ENCODE data around the gene METTL17.

METTL17 gene

DNA sequence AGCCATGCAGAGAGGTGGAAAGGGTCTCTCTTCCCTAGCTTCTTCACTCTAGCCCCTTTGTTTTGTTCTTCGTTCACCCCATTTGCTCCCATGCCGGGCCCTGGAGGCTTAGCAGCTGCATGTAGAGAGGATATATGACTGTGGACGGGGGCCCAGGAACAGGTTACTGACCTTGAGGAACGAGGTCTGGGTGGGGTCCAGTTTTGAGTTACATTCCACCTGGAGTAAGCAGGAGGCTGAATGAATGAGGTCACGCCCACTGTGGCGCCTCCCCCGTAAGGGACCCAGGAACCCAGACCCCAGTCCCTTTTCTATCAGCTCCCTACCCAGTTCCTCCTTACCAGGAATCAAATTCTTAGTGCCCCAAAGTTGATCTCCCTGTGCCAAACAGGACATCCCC is 28.5 kb downstream of the METTL17 start:
- Histone ChIP-seq H3K4me3 (ENCODE audit: low read depth in 1 of 2, low read length in 2 of 2) (no peak overlapping the region), H3K27me3 (ENCODE audit: control insufficient read depth in 1 of 2, insufficient read depth in 2 of 2, low read length in 2 of 2) (no peaks in the 10 kb centered on the region), H3K27ac (ENCODE audit: low read depth, low read length) (no peak overlapping the region), H3K9ac (ENCODE audit: low read length) (no peak overlapping the region), H3K4me1 (ENCODE audit: insufficient read depth, low read length) (peaks cover 12% of the 10 kb centered on the region), H3K9me3 (ENCODE audit: low read length) (no peaks in the 10 kb centered on the region), H3K36me3 (ENCODE audit: insufficient read depth, low read length) (peaks cover 45% of the 10 kb centered on the region)

DNA sequence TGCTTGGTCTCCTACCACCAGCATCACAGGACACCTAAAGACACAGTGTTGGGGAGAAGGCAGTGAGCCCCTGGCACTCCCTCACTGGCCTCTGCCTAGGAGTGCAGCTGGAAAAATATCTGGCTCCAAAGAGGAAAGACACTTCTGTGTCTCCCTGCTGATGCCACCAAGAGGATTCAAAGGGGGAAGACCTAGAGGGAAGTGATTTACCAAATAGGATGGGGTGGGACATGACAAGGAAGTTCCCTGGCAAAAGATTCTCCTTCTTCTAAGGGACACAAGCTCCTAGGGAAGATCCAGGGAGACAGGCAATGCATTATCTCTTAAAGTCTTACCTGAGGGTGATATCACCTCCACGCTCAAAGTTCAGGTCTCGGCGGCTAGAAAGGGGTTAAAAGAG is 29.0 kb downstream of the METTL17 start:
- peaks cover 17% of the 10 kb centered on the region for H3K4me1 ChIP-seq (ENCODE audit: insufficient read depth, low read length)
- H3K4me3 ChIP-seq (ENCODE audit: low read depth in 1 of 2, low read length in 2 of 2) = no peak overlapping the region
- peaks cover 45% of the 10 kb centered on the region for H3K36me3 ChIP-seq (ENCODE audit: insufficient read depth, low read length)
- H3K9ac ChIP-seq (ENCODE audit: low read length) = no peak overlapping the region
- H3K9me3 ChIP-seq (ENCODE audit: low read length) = no peaks in the 10 kb centered on the region
- no peak overlapping the region for H3K27ac ChIP-seq (ENCODE audit: low read depth, low read length)
- no peaks in the 10 kb centered on the region for H3K27me3 ChIP-seq (ENCODE audit: control insufficient read depth in 1 of 2, insufficient read depth in 2 of 2, low read length in 2 of 2)

DNA sequence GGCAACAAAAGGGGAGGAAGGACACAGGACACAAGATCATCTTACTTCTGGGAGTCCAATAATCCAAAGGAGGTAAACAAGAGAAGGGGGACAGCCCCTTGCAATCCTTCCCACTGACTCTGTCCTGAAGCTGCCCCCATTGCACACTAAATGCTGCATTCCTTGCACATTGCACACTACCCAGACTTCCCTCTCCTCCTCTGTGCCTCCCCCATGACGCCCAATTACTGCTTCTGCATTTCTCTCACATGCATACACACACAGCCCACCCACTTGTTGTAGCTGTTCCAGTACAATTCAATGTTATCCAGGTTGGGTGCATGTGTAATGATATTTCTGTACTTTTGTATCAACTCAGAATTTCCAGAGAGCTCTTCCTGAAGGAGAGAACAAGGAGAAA is 29.6 kb downstream of the METTL17 start:
- peaks cover 45% of the 10 kb centered on the region for H3K36me3 ChIP-seq (ENCODE audit: insufficient read depth, low read length)
- no peaks in the 10 kb centered on the region for H3K9me3 ChIP-seq (ENCODE audit: low read length)
- no peak overlapping the region for H3K27ac ChIP-seq (ENCODE audit: low read depth, low read length)
- H3K27me3 ChIP-seq (ENCODE audit: control insufficient read depth in 1 of 2, insufficient read depth in 2 of 2, low read length in 2 of 2) = no peaks in the 10 kb centered on the region
- H3K4me3 ChIP-seq (ENCODE audit: low read depth in 1 of 2, low read length in 2 of 2) = no peak overlapping the region
- peaks cover 22% of the 10 kb centered on the region for H3K4me1 ChIP-seq (ENCODE audit: insufficient read depth, low read length)
- H3K9ac ChIP-seq (ENCODE audit: low read length) = no peak overlapping the region

DNA sequence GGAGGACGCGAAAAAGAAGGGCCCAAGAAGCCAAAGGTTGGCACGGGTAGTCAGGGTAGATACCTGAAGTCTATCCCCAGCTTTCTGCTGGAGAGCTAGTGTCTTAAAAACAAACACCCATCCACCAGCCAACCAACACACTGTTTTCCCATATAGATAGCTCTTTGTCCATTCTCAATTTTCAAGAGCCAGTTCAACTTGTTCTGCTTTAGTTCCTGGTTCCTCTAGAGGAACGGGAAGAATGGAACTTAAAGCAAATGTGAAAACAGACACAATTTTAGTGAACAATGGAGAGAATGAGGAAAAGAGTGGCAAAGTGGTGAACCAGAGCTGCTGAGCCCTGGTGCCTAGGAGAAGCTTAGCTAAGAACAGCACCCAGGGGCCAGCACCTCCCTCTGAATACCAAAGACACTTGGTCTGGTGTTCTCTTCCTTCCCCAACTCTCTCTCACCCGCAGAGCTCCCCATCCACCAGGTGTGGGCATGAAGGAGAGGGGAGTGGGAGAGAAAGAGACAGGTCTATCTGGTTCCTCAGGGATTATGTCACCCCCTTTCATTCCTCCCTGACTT is 31.3 kb downstream of the METTL17 start:
- Histone ChIP-seq H3K4me1 (ENCODE audit: insufficient read depth, low read length) (peaks cover 18% of the 10 kb centered on the region), H3K27ac (ENCODE audit: low read depth, low read length) (no peak overlapping the region), H3K4me3 (ENCODE audit: low read depth in 1 of 2, low read length in 2 of 2) (no peak overlapping the region), H3K9ac (ENCODE audit: low read length) (no peak overlapping the region), H3K27me3 (ENCODE audit: control insufficient read depth in 1 of 2, insufficient read depth in 2 of 2, low read length in 2 of 2) (no peaks in the 10 kb centered on the region), H3K36me3 (ENCODE audit: insufficient read depth, low read length) (peaks cover 45% of the 10 kb centered on the region), H3K9me3 (ENCODE audit: low read length) (no peaks in the 10 kb centered on the region)

DNA sequence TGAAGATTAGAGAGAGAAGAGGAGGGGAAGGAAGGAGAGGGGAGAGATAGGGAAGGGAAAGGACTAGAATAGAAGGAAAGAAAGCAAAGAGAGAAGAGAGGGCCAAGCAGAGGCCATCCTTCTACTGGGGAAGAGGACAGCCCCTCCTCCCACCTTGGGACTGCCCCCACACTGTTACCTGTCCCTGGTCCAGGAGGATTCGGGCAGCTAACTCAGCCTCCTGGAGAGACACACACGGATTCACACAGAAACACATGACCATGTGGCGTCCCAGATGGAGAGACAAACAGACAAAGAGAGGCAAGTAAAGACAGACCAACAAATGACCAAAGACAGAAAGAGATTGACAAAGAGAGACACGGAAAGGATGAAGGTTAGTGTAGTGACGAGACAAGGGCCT is 32.9 kb downstream of the METTL17 start:
- Histone ChIP-seq H3K27me3 (ENCODE audit: control insufficient read depth in 1 of 2, insufficient read depth in 2 of 2, low read length in 2 of 2) (no peaks in the 10 kb centered on the region), H3K4me1 (ENCODE audit: insufficient read depth, low read length) (peaks cover 25% of the 10 kb centered on the region), H3K9ac (ENCODE audit: low read length) (no peak overlapping the region), H3K9me3 (ENCODE audit: low read length) (no peaks in the 10 kb centered on the region), H3K4me3 (ENCODE audit: low read depth in 1 of 2, low read length in 2 of 2) (no peak overlapping the region), H3K36me3 (ENCODE audit: insufficient read depth, low read length) (peaks cover 39% of the 10 kb centered on the region), H3K27ac (ENCODE audit: low read depth, low read length) (no peak overlapping the region)

DNA sequence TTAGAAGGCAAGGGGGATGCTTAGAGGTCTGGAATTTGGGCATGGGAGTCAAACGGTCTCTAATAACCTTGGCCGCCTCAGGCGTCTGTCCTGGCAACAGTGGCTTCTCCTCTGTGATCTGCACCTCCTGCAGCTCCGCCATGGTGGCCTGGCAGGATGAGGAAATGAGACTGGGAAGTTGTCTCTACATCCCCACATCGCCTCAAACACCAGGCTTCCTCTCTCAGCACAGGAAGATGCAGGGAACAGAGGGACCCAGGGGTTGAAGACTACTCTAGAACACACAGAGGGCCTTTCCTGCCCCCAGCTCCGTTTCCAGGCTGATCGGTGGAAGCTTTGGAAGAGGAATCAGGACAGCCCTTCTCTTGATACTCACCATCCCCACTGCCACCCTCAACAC is 33.4 kb downstream of the METTL17 start:
- H3K36me3 ChIP-seq (ENCODE audit: insufficient read depth, low read length) = peaks cover 38% of the 10 kb centered on the region
- H3K4me1 ChIP-seq (ENCODE audit: insufficient read depth, low read length) = peaks cover 25% of the 10 kb centered on the region
- no peak overlapping the region for H3K9ac ChIP-seq (ENCODE audit: low read length)
- peak overlapping the region; percentile 63 for H3K27ac ChIP-seq (ENCODE audit: low read depth, low read length)
- H3K4me3 ChIP-seq (ENCODE audit: low read depth in 1 of 2, low read length in 2 of 2) = peak overlapping the region in 1 of 2 donors; percentile 77
- no peaks in the 10 kb centered on the region for H3K27me3 ChIP-seq (ENCODE audit: control insufficient read depth in 1 of 2, insufficient read depth in 2 of 2, low read length in 2 of 2)
- H3K9me3 ChIP-seq (ENCODE audit: low read length) = no peaks in the 10 kb centered on the region

DNA sequence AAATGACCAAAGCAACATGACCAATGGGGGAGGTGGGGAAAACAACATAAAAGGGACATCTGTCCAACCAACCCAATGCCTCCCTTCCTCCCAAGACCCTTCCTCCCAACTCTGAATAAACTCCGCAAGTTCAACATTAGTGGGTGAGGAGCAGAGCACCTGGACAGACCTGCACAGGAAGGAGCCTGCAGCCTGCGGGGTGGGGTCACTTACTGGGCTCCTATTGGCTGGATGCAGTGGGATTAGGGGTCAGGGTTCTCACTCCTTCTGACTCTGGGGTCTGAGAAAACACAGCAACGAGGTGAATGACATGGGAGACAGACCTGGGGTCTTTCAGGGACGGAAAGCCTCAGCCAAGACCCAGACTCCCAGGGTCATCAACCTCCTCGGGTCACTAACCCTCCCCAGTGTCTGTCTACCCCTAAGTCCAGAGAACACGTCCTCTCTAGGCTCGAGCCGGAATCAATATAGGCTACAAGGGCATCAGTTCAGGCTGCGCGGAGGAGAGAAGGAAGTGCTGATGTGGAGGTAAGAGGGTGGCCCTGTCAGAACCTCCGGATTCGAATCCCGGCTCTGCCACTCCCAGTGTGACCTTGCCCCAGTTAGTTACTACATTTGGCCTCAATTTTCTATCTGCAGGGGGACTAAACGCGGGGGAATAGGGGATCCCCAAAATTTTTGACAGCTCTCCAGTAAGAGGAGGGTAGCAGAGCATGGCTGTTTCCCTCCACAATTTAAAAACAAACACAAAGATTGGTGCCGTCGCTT is 34.2 kb downstream of the METTL17 start:
- Histone ChIP-seq H3K36me3 (ENCODE audit: insufficient read depth, low read length) (peaks cover 30% of the 10 kb centered on the region), H3K27ac (ENCODE audit: low read depth, low read length) (peak overlapping the region; percentile 81), H3K4me1 (ENCODE audit: insufficient read depth, low read length) (peaks cover 25% of the 10 kb centered on the region), H3K9me3 (ENCODE audit: low read length) (no peaks in the 10 kb centered on the region), H3K9ac (ENCODE audit: low read length) (peak overlapping the region; percentile 69), H3K27me3 (ENCODE audit: control insufficient read depth in 1 of 2, insufficient read depth in 2 of 2, low read length in 2 of 2) (no peaks in the 10 kb centered on the region), H3K4me3 (ENCODE audit: low read depth in 1 of 2, low read length in 2 of 2) (peak overlapping the region; percentile 77 to 87)

DNA sequence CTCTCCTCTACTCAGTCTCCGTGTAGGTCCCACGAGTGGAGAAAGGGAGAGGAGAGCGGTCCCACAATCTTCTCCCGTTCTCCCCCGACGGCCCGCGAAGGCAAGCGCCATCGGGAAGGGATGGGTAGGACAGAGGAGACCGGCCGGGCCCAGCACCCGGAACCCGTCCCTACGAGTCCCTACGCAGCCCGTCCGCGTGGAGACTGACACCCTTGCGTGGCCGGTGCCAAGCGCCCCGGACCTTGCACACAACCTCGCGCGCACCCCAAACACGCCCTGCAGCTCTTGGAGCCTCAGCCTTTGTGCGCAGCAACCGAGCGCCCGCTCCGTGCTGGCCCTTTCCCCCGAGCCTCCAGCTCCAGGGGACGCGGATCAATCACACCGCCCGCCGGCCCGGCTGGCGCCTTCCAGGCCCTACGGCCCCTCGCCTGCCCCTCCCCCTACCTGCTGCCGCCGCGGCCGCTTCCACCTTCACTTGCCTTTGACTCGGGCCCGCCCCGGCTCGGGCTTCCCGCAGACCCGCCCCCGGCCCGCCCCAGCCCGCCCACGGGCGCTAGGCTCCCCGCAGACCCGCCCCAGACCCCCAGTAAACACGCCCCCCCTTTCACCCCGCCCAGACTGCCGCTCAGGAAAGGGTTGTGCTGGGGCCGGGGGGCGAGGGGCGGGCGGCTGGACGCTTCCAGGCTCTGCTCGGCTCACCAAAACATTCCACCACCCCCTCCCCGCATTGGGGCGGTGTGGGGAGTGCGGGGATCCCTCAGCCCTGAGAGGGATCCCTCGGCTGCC is 35.0 kb downstream of the METTL17 start, which contains the start of gene NDRG2:
Gene NDRG2 (minus strand): TSS at position 477 of the 786 bp plus-strand sequence. CDS start 1,746 bp downstream, outside the sequence.
- no peaks in the 10 kb centered on the region for H3K9me3 ChIP-seq (ENCODE audit: low read length)
- H3K4me1 ChIP-seq (ENCODE audit: insufficient read depth, low read length) = peaks cover 25% of the 10 kb centered on the region
- peak within 1 kb of the TSS; percentile 81 for H3K27ac ChIP-seq (ENCODE audit: low read depth, low read length)
- peak within 1 kb of the TSS; percentile 77 to 87 for H3K4me3 ChIP-seq (ENCODE audit: low read depth in 1 of 2, low read length in 2 of 2)
- peaks cover 22% of the 10 kb centered on the region for H3K36me3 ChIP-seq (ENCODE audit: insufficient read depth, low read length)
- H3K27me3 ChIP-seq (ENCODE audit: control insufficient read depth in 1 of 2, insufficient read depth in 2 of 2, low read length in 2 of 2) = no peaks in the 10 kb centered on the region
- H3K9ac ChIP-seq (ENCODE audit: low read length) = peak within 1 kb of the TSS; percentile 69

DNA sequence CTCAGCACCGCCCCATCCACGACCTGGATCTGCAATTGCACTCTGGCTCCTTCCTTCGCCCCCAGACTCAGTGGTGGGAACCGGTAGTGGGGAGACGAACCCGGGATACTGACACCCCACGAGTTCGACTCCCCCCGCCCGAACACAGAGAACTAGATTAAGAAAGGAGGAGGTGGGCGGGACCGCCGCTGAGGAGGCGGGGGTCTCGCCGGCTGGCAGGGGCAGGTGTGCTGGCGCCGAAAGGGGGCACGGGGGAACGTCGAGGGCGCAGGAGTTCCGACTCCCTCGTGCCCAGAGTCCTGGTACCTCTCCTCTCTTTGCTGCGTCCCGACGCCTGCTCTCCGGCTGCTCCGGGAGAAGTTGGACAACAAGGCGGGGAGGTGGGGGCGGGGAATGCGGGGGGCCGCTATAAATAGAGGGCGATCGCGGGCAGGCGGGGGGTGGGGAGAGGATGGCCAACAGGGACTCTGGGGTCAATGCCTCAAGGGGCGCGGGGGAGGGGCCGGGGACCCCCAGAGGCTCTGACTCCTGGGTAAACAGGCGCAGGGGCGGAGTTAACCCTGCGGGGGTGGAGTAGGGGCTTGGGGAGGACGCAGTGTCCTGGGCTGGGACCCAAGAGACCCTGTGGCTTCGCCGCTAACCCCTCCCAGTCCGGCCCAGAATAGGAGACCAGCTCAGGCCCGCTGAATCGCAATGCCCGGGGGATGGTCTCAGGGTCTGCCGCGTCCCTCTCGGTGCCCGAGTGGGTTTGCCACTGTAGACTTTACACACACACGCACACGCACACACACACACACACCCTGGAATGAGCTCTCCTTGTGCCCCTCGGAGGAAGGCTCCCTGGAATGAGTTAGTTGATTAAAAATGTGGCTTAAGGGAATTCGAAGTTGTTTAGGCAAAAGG is 35.8 kb downstream of the METTL17 start:
- Histone ChIP-seq H3K27ac (ENCODE audit: low read depth, low read length) (peak overlapping the region; percentile 81), H3K9me3 (ENCODE audit: low read length) (no peaks in the 10 kb centered on the region), H3K9ac (ENCODE audit: low read length) (peak overlapping the region; percentile 66), H3K27me3 (ENCODE audit: control insufficient read depth in 1 of 2, insufficient read depth in 2 of 2, low read length in 2 of 2) (no peaks in the 10 kb centered on the region), H3K4me1 (ENCODE audit: insufficient read depth, low read length) (peaks cover 25% of the 10 kb centered on the region), H3K36me3 (ENCODE audit: insufficient read depth, low read length) (peaks cover 17% of the 10 kb centered on the region), H3K4me3 (ENCODE audit: low read depth in 1 of 2, low read length in 2 of 2) (peak overlapping the region; percentile 69 to 87)

DNA sequence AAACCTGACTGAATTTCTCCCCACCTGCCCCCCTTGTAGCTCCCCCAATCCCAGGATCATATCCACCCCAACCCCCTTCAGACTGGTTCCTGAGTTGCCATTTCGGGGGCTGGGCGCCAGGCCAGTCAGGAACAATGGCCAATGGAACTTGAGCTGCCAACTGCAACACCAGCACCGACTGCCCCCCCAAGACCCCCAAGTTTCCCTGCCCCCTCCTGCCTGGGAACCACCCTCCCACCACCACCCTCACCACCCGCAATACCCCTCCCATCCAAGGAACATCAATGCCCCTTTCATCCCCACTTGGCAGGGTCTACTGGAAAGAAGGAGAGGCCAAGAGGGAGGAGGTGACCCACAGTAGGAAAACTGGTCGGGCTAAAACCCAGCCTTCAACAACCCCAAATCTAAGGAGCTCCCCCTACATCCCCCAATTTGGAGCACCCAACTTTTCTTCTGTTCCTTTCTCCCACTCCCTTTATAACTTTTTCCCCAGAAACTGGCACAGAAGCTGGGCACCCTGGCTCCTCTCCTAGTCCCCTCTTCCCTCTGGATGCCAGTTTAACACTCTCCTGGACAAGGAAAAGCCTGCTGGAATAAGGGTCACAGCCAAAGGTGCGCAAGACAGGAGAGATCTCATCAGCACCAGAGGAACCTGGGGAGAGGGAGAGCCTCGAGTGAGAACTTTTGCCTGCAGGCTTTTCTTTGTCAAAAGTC is 36.7 kb downstream of the METTL17 start:
- Histone ChIP-seq H3K4me1 (ENCODE audit: insufficient read depth, low read length) (peaks cover 25% of the 10 kb centered on the region), H3K9me3 (ENCODE audit: low read length) (no peaks in the 10 kb centered on the region), H3K36me3 (ENCODE audit: insufficient read depth, low read length) (peaks cover 9% of the 10 kb centered on the region), H3K27me3 (ENCODE audit: control insufficient read depth in 1 of 2, insufficient read depth in 2 of 2, low read length in 2 of 2) (no peaks in the 10 kb centered on the region), H3K4me3 (ENCODE audit: low read depth in 1 of 2, low read length in 2 of 2) (no peak overlapping the region), H3K27ac (ENCODE audit: low read depth, low read length) (peak overlapping the region; percentile 81), H3K9ac (ENCODE audit: low read length) (no peak overlapping the region)
